Tibial nerve (tissue), 4 donors: ENCODE measurements around the gene SLAIN1. TPM values are rescaled to one million over a fixed set of nuclear protein-coding genes. Genes with fewer than 3 reads are reported as not detected.

ENCODE experiments used
- DNase-seq, 2 donors: peaks; one replicate each; pipeline ENCODE4 v3.0.0-alpha.2; 2019; ENCODE audit warnings: low spot score in 2 of 2
- H3K27ac ChIP-seq, 4 donors: fragments of 200-600 bp; sonication (generic) in 3 of 4; one replicate each; pipeline ENCODE4 v1.5.1; 2017 to 2019; ENCODE audit warnings: mild to moderate bottlenecking in 1 of 4
- H3K27me3 ChIP-seq, 2 donors: fragments of 200-600 bp; sonication (generic) in 1 of 2; one replicate each; pipeline versions ENCODE4 v1.5.1 to v1.6.0; 2017 to 2019
- H3K36me3 ChIP-seq, 3 donors: fragments of 200-600 bp; sonication (generic); one replicate each; pipeline ENCODE4 v1.5.1; 2018 to 2019
- H3K4me1 ChIP-seq, 4 donors: fragments of 200-600 bp; sonication (generic) in 3 of 4; one replicate each; pipeline ENCODE4 v1.5.1; 2017 to 2019
- H3K4me3 ChIP-seq, 4 donors: fragments of 200-600 bp; sonication (generic) in 3 of 4; one replicate each; pipeline ENCODE4 v1.5.1; 2017 to 2019; ENCODE audit warnings: mild to moderate bottlenecking in 1 of 4, moderate library complexity in 1 of 4
- H3K9me3 ChIP-seq, 4 donors: fragments of 200-600 bp; sonication (generic) in 3 of 4; one replicate each; pipeline ENCODE4 v1.5.1; 2017 to 2019
- EP300 ChIP-seq, 2 donors: sonication (generic); formaldehyde crosslinking; IDR thresholded peaks; one replicate each; pipeline ENCODE4 v1.6.1; 2017; ENCODE audit warnings: antibody characterized with exemption in 2 of 2, mild to moderate bottlenecking in 1 of 2
- POLR2A ChIP-seq, 2 donors: fragments of 450-650 bp; IDR thresholded peaks; one replicate each; pipeline ENCODE4 v1.6.1; 2017; ENCODE audit warnings: antibody characterized with exemption in 2 of 2, mild to moderate bottlenecking in 2 of 2, moderate library complexity in 2 of 2
- whole genome bisulfite sequencing, 2 donors: methylation state at CpG; one replicate each; pipeline ENCODE4 v1.1.5; 2018; 5-methylcytosine and 5-hydroxymethylcytosine counted together
- total RNA-seq, 4 donors: library from RNA; depleted of rRNA; stranded (reverse); fragments of >200 nt; gene quantifications; one replicate each; pipeline ENCODE4 v1.1.0, GENCODE V29; 2016
- TF ChIP-seq, protein P1 (sequence below), 5 experiments: fragments of 200-600 bp in 3 of 5; fragments of 450-650 bp in 2 of 5; sonication (generic) in 3 of 5; IDR thresholded peaks; one replicate each; pipeline ENCODE4 v1.5.1; 2016 to 2019; ENCODE audit warnings: antibody characterized with exemption in 5 of 5, mild to moderate bottlenecking in 3 of 5, moderate library complexity in 2 of 5

SLAIN1 gene
- total RNA-seq, 4 donors from 2014 or later: 2.8 to 13.5 (median 5.0) TPM

DNA sequence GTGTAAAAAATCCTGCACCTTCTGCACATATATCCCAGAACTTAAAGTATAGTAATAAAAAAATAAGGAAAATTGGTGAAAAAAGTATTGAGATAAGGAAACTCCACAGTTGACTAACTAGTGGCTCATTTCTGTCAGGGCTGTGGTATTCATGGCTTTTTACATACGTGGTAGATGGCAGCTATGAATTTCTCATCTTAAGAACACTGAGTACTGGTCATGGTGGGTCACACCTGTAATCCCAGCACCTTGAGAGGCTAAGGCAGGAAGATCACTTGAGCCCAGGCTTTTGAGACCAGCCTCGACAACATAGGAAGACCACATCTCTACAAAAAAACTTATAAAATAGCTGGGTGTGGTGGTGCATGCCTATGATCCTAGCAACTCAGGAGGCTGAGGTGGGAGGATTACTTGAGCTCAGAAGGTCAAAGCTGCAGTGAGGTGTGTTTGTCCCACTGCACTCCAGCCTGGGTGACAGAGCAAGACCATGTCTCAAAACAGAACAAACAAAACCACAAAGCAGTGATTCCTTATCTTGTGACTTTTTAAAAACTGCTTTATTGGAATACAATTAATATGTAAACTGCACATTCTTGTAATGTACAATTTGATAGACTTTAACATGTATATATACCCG lies 16.8 kb downstream of the SLAIN1 start:
- Histone ChIP-seq H3K4me3 (no peak overlapping the region), H3K9me3 (peaks cover 0 to 34% (median 0%) of the 10 kb centered on the region in 4 donors), H3K27ac (no peak overlapping the region), H3K36me3 (no peaks in the 10 kb centered on the region), H3K4me1 (no peaks in the 10 kb centered on the region), H3K27me3 (no peaks in the 10 kb centered on the region)
- WGBS, 2 donors: 86 to 91% methylated on average over 3 of the region's 3 CpGs
- no peak for TF ChIP-seq POLR2A (IDR thresholded peaks at IDR 0.05)
- TF ChIP-seq, protein P1, sequence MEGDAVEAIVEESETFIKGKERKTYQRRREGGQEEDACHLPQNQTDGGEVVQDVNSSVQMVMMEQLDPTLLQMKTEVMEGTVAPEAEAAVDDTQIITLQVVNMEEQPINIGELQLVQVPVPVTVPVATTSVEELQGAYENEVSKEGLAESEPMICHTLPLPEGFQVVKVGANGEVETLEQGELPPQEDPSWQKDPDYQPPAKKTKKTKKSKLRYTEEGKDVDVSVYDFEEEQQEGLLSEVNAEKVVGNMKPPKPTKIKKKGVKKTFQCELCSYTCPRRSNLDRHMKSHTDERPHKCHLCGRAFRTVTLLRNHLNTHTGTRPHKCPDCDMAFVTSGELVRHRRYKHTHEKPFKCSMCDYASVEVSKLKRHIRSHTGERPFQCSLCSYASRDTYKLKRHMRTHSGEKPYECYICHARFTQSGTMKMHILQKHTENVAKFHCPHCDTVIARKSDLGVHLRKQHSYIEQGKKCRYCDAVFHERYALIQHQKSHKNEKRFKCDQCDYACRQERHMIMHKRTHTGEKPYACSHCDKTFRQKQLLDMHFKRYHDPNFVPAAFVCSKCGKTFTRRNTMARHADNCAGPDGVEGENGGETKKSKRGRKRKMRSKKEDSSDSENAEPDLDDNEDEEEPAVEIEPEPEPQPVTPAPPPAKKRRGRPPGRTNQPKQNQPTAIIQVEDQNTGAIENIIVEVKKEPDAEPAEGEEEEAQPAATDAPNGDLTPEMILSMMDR (IDR thresholded peaks at IDR 0.05): no peak
- TF ChIP-seq EP300 (IDR thresholded peaks at IDR 0.05): no peak
- no peak for DNase-seq

DNA sequence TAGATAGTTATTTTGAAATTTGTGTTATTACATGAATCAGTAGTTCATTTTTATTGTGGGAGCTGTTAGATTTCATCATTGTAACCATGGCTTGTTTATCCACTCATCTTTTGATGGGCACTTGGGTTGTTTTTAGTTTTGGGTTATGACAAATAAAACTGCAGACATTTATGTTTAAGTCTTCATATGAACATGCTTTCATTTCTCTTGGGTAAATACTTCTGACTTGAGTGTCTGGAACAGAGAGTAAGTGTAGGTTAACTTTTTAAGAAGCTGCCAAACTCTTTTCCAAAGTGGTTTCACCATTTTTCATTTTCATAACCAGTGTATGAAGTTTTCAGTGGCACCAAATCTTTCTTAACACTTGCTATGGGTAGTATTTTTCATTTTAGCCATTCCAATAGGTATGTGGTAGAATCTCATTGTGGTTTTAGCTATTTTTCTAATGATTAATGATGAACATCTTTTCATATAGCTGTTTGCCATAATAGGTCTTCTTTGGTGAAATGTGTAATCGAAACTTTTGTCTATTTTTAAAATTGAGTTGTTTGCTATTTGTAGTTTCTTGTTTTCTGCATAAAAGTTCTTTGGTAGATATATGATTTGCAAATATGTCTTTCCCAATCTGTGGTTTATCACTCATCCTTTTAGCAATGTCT lies 17.9 kb downstream of the SLAIN1 start:
- TF ChIP-seq POLR2A (IDR thresholded peaks at IDR 0.05) (no peak), EP300 (IDR thresholded peaks at IDR 0.05) (no peak)
- TF ChIP-seq, protein P1 (IDR thresholded peaks at IDR 0.05): no peak
- no peak overlapping the region for H3K4me3 ChIP-seq
- 79 to 94% methylated on average over 1 of the region's 1 CpG for WGBS, 2 donors
- no peak overlapping the region for H3K27ac ChIP-seq
- DNase-seq: no peak
- H3K4me1 ChIP-seq: no peaks in the 10 kb centered on the region
- H3K36me3 ChIP-seq: peaks cover 0 to under 1% (median 0%) of the 10 kb centered on the region in 3 donors
- peaks cover 0 to 26% (median 0%) of the 10 kb centered on the region in 4 donors for H3K9me3 ChIP-seq
- H3K27me3 ChIP-seq: no peaks in the 10 kb centered on the region

DNA sequence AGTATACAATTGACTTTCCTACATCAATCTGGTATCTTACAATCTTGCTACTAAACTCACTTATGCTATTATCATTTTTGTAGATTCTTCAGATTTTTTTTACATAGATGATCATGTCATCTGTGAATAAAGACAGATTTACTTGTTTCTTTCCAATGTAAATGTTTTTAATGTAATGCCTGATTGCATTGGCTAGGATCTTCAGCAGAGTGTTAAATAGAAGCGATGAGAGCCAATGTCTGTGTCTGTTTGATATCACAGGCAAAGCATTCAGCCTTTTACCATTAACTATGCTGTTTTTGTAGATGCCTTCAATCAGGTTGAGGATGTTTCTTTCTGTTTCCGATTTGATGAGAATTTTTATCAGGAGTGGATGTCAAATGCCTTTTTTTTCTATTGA lies 19.2 kb downstream of the SLAIN1 start:
- Histone ChIP-seq H3K9me3 (peaks cover 0 to 15% (median 0%) of the 10 kb centered on the region in 4 donors), H3K27me3 (no peaks in the 10 kb centered on the region), H3K4me3 (no peak overlapping the region), H3K4me1 (no peaks in the 10 kb centered on the region), H3K36me3 (peaks cover 0 to 2% (median 0%) of the 10 kb centered on the region in 3 donors), H3K27ac (no peak overlapping the region)
- WGBS, 2 donors: 89 to 92% methylated on average over 2 of the region's 2 CpGs
- TF ChIP-seq POLR2A (IDR thresholded peaks at IDR 0.05): no peak
- TF ChIP-seq, protein P1 (IDR thresholded peaks at IDR 0.05): no peak
- TF ChIP-seq EP300 (IDR thresholded peaks at IDR 0.05): no peak
- DNase-seq: no peak

DNA sequence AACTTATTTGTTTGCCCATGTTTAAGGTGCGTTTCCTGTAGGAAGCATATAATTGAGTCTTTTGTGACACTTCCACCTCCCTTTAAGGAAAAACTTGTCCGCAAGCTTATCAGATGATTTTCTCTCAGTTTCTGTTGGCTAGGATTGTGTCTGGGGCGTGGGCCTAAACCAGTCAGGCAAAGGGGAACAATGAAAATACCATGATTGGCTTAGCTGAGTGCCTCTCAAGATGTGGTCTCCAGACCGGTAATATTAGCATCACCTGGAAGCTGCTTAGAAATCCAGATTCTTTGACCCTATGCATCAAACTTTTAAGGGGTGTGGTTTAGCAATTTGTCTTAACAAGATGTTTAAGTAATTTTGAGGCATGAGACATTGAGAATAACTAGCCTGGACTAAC lies 20.0 kb downstream of the SLAIN1 start:
- DNase-seq: no peak
- H3K4me3 ChIP-seq: no peak overlapping the region
- H3K36me3 ChIP-seq: peaks cover 0 to 2% (median 0%) of the 10 kb centered on the region in 3 donors
- TF ChIP-seq EP300 (IDR thresholded peaks at IDR 0.05) (no peak), POLR2A (IDR thresholded peaks at IDR 0.05) (no peak)
- TF ChIP-seq, protein P1 (IDR thresholded peaks at IDR 0.05): no peak
- H3K4me1 ChIP-seq: no peaks in the 10 kb centered on the region
- WGBS, 2 donors: 89 to 90% methylated on average over 4 of the region's 4 CpGs
- H3K27me3 ChIP-seq: no peaks in the 10 kb centered on the region
- H3K9me3 ChIP-seq: peaks cover 0 to 8% (median 0%) of the 10 kb centered on the region in 4 donors
- no peak overlapping the region for H3K27ac ChIP-seq

DNA sequence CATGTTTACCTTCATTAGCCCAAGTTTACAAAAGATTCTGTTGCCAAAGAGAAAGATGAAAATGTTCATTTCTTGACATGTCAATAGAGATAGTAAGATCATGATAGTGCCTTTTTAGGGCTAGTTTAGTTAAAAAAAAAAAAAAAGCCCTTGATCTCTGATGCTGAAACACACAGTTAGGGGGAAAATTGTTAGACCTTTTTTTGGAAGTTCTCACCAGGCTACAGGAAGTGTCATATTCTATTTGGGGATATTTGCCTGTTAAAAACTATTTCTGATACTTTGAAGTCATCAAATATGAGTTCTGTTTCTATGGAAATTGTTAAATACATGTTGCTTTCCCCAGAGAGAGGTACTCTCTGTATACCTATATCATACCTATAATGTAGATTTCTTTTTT lies 21.6 kb downstream of the SLAIN1 start:
- Histone ChIP-seq H3K27me3 (no peaks in the 10 kb centered on the region), H3K36me3 (peaks cover 0 to 11% (median 0%) of the 10 kb centered on the region in 3 donors), H3K9me3 (no peaks in the 10 kb centered on the region), H3K27ac (no peak overlapping the region), H3K4me3 (no peak overlapping the region), H3K4me1 (no peaks in the 10 kb centered on the region)
- TF ChIP-seq, protein P1 (IDR thresholded peaks at IDR 0.05): no peak
- TF ChIP-seq EP300 (IDR thresholded peaks at IDR 0.05) (no peak), POLR2A (IDR thresholded peaks at IDR 0.05) (no peak)
- DNase-seq: no peak
